ENCODE data around the gene CDK5RAP2.
A peak's percentile ranks its signal among the peaks of the same experiment; 100 is the strongest.

CDK5RAP2 gene

GRCh38 chr9:120395376-120395775 lies 184.6 kb downstream of the CDK5RAP2 start:
- DNase-seq: no peak

DNA sequence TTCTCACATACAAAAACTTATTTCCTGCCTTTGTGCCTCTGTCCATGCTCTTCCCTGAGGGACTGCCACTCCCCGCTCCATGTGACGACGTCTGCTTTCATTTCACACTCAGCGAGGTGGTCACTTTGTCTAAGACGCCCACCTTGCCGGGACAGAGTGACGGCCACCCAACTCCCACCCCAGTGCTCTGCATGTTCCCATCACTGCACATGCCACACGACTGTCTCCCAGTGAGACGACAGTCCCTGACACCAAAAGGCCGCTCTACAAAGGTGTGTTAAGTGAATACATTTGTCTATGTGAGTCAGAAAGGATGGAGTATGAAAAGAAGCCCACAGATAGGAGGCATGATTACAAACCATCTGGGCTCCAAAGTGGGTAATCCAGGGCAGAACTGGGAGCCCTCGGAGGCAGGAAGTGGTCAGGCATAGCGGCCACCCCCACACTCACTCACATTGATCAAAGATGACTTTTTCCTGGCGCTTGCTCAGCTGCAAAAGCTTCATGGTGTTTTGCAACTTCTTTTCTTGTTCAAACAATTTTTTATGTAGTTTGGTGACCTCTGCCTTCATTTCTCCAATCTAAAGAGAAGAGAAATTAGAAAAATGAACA lies 185.8 kb downstream of the CDK5RAP2 start:
- peak; percentile 89 for DNase-seq

GRCh38 chr9:120393386-120394057 lies 186.4 kb downstream of the CDK5RAP2 start:
- DNase-seq: peak; percentile 33

GRCh38 chr9:120392711-120393110 lies 187.3 kb downstream of the CDK5RAP2 start:
- no peak for DNase-seq

GRCh38 chr9:120392245-120392644 lies 187.7 kb downstream of the CDK5RAP2 start:
- DNase-seq: no peak

GRCh38 chr9:120391691-120392090 lies 188.3 kb downstream of the CDK5RAP2 start:
- DNase-seq: no peak

GRCh38 chr9:120390637-120391190 lies 189.3 kb downstream of the CDK5RAP2 start:
- no peak for DNase-seq

GRCh38 chr9:120389867-120390266 lies 190.1 kb downstream of the CDK5RAP2 start:
- DNase-seq: no peak

DNA sequence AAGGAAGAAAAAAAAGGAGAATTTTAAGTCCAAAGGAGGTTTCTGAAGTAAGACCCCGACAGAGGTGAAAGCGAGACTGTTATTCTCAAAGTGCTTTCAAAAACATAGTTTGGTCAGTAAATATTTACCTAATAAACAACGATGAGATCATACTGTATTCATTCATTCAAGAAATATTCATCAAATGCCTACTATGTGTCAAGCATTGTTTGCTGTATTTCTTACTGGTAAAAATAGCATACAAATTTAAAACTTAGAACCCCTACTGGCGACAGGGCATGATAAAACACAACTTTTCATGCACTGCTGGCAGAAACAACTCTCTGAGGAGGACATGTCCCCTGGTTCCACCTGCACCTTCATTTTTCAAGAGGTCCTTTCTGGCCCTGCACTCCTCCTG lies 190.7 kb downstream of the CDK5RAP2 start:
- no peak for DNase-seq

DNA sequence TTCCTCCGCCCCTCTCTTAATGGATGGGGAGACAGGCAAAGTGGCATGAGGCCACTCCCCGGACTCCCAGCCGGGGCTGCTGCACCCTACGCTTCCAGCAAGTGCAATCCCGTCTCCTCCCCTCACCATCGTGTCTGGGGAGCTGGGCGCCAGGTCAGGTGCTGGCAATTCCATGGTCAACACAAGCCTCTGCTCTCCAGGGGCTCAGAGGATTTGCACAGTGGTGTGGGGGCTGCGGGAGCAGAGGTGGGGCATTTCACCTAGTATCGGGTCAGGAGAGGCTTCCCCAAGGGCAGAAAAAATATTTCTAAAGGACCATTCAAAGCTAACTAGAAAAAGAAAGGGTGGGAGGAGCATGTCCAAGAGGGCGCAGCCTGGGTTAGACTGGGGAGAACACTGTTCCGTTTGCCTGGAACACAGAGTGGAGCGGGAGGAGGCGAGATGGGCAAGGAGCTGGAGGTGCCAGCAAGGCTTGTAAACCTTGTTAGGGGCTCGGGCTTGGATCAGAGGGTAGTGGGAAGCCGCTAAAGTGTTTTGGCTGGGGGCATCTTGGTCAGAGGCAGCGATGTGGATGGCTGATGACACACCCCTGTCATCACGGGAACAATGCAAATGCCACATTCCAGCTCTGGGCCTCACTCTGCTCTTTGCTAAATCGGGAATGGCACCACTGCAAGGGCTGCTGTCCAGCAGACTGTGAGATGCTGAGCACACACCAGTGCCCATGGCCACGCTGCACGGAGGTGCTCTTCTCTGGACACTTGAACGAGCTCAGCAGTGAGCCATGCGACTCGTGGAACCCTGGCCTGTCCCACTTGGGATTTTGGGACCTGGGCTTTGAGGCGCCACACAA lies 191.7 kb downstream of the CDK5RAP2 start:
- DNase-seq: no peak

DNA sequence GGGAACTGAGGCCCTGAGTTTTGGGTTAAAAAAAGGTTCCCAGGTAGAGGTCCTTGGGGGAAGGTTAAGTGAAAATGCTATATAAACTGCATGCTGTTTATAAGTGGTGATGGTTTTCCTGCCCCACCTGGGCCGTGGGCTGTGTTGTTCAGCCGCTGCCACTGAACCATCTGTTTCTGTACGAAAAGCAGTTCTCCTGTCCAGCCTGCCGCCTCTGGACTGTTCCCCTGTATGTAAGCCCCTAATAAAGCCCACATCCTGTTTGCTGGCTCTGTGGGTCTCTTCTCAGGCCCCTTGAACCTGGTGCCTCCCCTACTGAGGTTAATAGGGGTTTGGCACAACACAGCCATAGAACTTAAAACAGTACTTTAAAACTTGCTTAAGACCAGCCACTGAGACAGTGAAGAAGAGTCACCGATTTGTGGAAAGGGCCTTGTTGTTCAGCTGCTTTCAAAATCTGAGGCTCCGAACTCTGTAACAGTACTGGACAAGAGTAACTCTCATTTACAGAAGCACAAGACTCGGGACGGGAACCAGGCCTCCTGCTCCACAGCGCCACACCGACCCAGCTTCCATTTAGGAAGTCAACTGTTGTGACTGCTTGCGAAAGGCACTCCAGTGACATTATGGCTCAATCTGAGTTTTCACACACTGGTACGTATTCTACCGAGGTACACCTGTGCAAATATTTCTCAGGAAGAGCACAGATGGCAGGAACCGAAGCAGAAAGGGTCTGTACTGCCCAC lies 192.5 kb downstream of the CDK5RAP2 start:
- no peak for DNase-seq

DNA sequence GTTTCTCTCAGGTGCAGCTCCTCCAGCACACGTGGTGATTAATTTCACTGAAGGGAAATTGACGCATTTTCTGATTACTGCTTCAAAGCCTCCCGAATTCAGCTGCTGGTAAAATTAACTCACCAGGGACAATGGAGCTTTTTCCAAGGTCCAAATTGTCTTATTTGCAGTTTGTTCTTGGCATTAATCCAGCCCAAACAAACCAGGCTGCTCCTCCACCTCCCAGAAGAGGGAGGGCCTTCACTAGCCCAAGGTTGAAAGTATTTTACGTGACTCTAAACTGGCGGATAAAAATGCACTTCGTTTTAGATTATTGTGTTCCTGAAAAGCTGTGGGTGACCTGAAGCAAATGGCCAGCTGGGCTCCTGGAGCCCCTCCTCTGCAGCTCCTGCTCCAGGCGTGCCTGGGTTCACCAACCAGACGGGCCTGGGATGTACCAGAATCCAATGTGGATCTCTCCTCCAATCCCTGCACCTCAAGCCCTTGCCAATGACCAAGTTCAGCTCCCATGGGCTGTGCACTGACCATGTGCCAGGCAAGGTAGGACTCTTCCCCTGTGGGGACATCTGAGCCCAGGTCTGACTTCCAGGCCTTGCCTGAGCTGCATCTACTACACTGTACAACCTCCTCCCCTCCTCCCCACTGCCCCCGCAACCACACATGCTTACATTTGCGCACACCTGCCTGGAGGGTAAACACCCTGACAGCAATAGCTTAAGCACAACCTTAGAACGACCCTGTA lies 193.4 kb downstream of the CDK5RAP2 start:
- no peak for DNase-seq

- DNase-seq: no peak
These were observed 194.2 kb downstream of the CDK5RAP2 start for GRCh38 chr9:120385606-120386389.

DNA sequence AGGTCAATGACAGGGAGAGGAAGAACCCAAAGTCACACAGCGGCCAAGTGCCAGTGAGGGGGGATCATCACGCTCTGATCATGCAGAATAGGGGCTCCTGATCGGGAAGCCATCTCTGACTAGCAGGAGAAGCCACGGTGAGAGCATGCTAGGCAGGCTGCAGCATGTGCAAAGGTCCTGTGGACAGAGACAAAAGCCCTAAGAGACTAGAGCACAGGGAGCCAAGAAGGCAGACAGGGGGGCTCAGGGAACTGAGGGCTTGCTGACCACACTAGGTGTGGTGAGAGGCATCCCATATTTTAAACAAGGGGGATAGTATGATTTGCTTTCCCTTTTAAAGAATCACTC lies 195.1 kb downstream of the CDK5RAP2 start:
- no peak for DNase-seq

DNA sequence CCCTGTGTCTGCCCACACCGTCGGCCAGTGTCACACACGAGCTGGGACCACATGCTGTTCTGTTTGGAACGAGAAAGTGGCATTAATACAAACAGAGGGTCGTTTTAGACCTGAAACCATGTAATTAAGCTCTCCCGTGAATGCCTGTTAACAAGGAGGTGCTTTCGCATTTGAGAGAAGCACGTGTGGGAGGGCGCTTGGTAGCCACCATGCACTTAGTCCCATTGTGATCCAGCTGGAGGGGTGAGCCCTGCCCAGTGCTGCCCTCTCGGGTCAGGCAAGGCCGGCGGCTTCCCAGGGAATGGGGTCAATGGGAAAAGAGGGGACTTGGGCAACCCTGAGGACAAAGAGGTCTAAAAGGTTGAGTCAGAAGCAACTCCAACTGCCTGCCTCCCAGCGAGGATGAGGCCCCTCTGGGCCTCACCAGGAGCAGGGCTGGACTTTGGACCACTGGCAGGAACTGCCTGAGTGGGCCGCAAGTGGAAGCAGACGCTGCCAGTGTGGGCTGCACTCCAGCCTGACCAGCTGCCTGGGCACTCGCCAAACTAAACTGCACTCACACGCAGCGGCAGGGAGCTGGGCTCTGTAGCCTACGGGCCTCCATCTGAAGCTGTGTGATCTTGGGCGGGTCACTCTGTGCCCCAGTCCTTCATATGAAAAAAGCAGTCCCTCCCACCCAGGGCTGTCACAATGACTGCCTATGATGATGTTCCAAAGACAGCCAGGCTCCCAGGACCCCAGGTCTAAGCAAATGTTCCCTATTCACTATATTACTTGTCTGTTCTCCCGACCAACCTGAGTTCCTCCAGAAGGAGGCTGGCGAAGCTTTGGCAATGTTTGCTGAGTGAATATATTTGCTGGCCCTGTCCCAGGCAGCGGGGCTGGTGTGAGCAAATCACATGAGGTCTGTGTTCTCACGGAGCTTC lies 195.7 kb downstream of the CDK5RAP2 start:
- DNase-seq: no peak

DNA sequence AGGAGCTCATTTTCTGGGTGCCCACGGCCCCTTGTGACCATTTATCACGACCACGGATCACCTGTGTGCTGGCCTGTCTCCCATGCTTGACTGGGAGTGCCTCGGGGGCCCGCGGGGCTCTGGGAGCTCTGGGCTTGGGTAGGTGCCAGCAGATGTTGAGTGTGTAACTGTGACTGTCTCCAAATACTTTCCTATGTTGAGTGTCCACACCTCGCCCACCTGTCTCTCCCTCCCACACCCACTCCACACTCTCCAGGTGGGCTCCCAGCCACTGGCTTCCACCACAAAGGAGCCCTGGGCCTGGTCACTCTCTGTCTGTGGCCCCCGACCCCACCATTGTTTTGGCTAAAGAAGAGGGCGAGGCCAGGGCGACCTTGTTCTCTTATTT lies 196.4 kb downstream of the CDK5RAP2 start:
- no peak for DNase-seq

DNA sequence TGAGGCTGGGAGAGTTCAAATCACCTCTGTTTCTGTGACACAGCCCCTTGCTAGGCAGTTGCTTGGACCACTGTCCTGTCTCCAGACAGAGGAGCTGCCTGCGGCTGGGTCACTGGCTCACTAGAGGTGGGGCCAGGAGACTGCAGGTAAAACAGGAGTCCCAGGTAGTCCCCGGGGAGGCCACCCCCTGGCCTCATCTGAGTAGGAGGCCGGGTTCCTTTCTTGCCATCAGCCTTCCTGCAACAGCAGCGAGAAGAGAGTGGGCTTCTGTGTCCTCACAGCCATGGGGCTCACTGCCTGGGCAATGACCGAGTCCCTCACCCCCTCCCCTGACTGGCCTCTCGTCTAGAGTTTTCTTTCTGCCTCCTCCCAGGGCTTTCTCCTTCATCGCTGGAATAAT lies 197.5 kb downstream of the CDK5RAP2 start:
- DNase-seq: no peak

DNA sequence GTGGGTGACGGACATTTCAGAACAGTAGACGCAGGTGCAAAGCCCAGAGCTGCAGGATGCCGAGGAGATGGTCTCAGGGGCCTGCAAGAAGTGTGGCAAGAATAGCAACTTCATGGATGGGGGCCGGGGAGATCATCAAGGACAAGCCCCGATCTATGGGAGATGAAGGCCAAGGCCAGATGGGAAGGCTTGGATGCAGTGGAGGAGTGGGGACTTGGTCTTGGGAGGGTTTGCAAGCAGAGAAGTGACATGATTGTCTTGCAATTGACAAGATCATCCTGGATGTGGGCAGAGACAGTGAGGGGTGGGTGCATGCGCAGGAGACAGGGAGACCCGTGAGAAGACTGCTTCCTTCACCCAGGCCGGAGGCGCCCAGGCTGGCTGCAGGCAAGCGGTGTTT lies 198.1 kb downstream of the CDK5RAP2 start:
- DNase-seq: no peak

DNA sequence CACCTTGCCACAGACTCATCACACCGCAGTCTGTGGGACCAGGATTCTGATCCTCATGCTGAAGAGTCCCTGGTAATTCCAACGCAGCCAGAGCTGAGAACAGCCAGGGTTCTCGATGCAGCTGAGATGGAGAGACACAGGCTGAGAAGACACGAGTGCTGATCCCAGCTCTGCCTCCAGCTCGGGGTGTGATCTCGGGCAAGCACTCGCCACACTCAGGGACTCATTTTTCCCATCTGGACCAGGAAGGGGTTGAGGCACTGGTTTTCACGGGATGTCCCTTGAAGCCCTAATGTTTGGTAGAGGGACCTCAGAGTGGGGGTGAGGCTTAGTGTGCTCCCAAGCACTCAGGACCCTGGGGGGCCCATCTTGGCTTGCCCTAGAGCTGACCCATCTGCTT lies 200.4 kb downstream of the CDK5RAP2 start:
- DNase-seq: no peak

GRCh38 chr9:120378680-120379079 lies 201.3 kb downstream of the CDK5RAP2 start:
- DNase-seq: no peak

Data from NCI-H226 (cell line).